ENCODE measurements around the gene TUBGCP5.
"Not testable (repeated sequence)": the region's sequence is repeated elsewhere in the genome, so short reads cannot be mapped to it uniquely, and the experiment has no call there.

Gene TUBGCP5

GRCh38 chr15:23039143-23039916 is at the start of gene TUBGCP5:
TSS of gene TUBGCP5 (minus strand) at chr15:23039569. CDS start at chr15:23039543, 26 bp downstream.
- TF ChIP-seq CTCF (IDR thresholded peaks at IDR 0.05; ENCODE audit: insufficient read depth, low read depth, low read length, missing control alignments) = peak; percentile 12
- H3K4me3 ChIP-seq (ENCODE audit: low read depth, low read length) = peak within 1 kb of the TSS; percentile 82
- DNase-seq (ENCODE audit: low read depth) = peak; percentile 99

GRCh38 chr15:23083115-23083514 is 43.7 kb upstream of the TUBGCP5 start:
- no peak for TF ChIP-seq CTCF (IDR thresholded peaks at IDR 0.05; ENCODE audit: insufficient read depth, low read depth, low read length, missing control alignments)
- DNase-seq (ENCODE audit: low read depth) = no peak
- no peak overlapping the region for H3K4me3 ChIP-seq (ENCODE audit: low read depth, low read length)

- H3K4me3 ChIP-seq (ENCODE audit: low read depth, low read length); DNase-seq (ENCODE audit: low read depth): not testable (repeated sequence)
Measured at GRCh38 chr15:23081996-23082737, 42.8 kb upstream of the TUBGCP5 start.

- no peak overlapping the region for H3K4me3 ChIP-seq (ENCODE audit: low read depth, low read length)
- DNase-seq (ENCODE audit: low read depth) = no peak
- no peak for TF ChIP-seq CTCF (IDR thresholded peaks at IDR 0.05; ENCODE audit: insufficient read depth, low read depth, low read length, missing control alignments)
Measured at GRCh38 chr15:23081271-23081670, 41.9 kb upstream of the TUBGCP5 start.

- no peak for DNase-seq (ENCODE audit: low read depth)
- no peak overlapping the region for H3K4me3 ChIP-seq (ENCODE audit: low read depth, low read length)
- TF ChIP-seq CTCF (IDR thresholded peaks at IDR 0.05; ENCODE audit: insufficient read depth, low read depth, low read length, missing control alignments) = no peak
Measured at GRCh38 chr15:23079766-23080165, 40.4 kb upstream of the TUBGCP5 start.

- TF ChIP-seq CTCF (IDR thresholded peaks at IDR 0.05; ENCODE audit: insufficient read depth, low read depth, low read length, missing control alignments) = no peak
- H3K4me3 ChIP-seq (ENCODE audit: low read depth, low read length) = no peak overlapping the region
- no peak for DNase-seq (ENCODE audit: low read depth)
Measured at GRCh38 chr15:23075927-23076326, 36.6 kb upstream of the TUBGCP5 start.

GRCh38 chr15:23074684-23075083 is 35.3 kb upstream of the TUBGCP5 start:
- no peak for DNase-seq (ENCODE audit: low read depth)
- H3K4me3 ChIP-seq (ENCODE audit: low read depth, low read length) = no peak overlapping the region
- no peak for TF ChIP-seq CTCF (IDR thresholded peaks at IDR 0.05; ENCODE audit: insufficient read depth, low read depth, low read length, missing control alignments)
